AG04449 (cell line): ENCODE data around the gene KHDRBS1.
A peak's percentile ranks its signal among the peaks of the same experiment; 100 is the strongest.
"Not testable (repeated sequence)": the region's sequence is repeated elsewhere in the genome, so short reads cannot be mapped to it uniquely, and the experiment has no call there.

Experiments used
- CTCF ChIA-PET: fragments of 350-600 bp; formaldehyde crosslinking; extraction: SDS; loops from one replicate; lab custom pipeline; 2021; ENCODE audit warnings: antibody characterized with exemption; lab: Yijun Ruan, JAX
- POLR2A ChIA-PET: fragments of 400-600, 350-600 bp; formaldehyde crosslinking; extraction: SDS; loops from one replicate; lab custom pipeline; 2020; ENCODE audit warnings: antibody characterized with exemption, inconsistent platforms; lab: Yijun Ruan, JAX
- DNase-seq: peaks from one replicate; pipeline ENCODE4 v3.0.0-alpha.2; 2010; ENCODE audit warnings: low read depth, low spot score
- H3K4me3 ChIP-seq: 2 replicates; pipeline ENCODE4 v1.5.1; 2011; ENCODE audit warnings: low read depth, mild to moderate bottlenecking, control low read depth, low read length
- TF ChIP-seq, protein P1 (sequence below): IDR thresholded peaks from one replicate; pipeline ENCODE4 v1.5.1; 2011; ENCODE audit warnings: mild to moderate bottlenecking, moderate library complexity, low read length, control low read depth, inconsistent platforms; ENCODE audit not compliant: insufficient read depth; ENCODE audit errors: missing control alignments

KHDRBS1 gene

DNA sequence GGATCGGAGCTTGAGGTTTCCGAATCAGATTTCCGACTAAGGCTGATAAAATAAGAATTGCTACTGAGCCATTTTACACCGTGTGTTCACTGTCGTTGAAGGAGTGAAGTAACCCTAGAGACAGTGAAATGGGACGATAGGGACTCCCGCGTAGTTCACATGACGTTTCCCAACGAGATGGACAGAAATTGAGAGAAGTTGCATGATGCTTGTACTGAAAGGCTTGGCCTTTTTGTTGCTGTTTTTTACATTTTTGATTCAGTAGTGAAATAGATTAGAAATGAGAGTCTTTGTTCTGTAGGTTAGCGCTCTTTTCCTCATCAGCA lies 1.2 kb downstream of the KHDRBS1 start:
- CTCF ChIA-PET = interaction anchor here (0.9 to 4.4 kb wide), 7 partner anchors 9 to 225 kb away, joined by 3 to 25 read pairs (median 3); no protein-coding TSS in a partner anchor
- POLR2A ChIA-PET = interaction anchor here (1.8 to 2.0 kb wide), 2 partner anchors 29 to 37 kb away, joined by 7 to 8 read pairs; no protein-coding TSS in a partner anchor
- H3K4me3 ChIP-seq = peak overlapping the region; percentile 99
- TF ChIP-seq, protein P1, sequence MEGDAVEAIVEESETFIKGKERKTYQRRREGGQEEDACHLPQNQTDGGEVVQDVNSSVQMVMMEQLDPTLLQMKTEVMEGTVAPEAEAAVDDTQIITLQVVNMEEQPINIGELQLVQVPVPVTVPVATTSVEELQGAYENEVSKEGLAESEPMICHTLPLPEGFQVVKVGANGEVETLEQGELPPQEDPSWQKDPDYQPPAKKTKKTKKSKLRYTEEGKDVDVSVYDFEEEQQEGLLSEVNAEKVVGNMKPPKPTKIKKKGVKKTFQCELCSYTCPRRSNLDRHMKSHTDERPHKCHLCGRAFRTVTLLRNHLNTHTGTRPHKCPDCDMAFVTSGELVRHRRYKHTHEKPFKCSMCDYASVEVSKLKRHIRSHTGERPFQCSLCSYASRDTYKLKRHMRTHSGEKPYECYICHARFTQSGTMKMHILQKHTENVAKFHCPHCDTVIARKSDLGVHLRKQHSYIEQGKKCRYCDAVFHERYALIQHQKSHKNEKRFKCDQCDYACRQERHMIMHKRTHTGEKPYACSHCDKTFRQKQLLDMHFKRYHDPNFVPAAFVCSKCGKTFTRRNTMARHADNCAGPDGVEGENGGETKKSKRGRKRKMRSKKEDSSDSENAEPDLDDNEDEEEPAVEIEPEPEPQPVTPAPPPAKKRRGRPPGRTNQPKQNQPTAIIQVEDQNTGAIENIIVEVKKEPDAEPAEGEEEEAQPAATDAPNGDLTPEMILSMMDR = no peak
- no peak for DNase-seq

DNA sequence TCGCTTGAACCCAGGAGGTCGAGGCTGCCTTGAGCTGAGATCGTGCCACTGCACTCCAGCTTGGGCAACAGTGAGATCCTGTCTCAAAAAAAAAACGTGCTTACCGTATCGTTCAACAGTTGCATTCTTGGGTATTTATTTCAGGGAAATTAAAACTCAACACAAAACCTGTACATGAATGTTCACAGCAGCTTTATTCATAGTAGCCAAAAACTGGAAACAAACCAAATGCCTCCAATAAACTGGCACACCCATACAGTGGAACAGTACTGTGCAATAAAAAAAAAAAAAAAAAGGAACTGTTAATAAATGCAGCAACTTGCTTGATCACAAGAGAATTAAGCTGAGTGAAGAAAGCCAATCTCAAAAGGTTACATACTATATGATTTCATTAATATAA lies 6.7 kb downstream of the KHDRBS1 start:
- H3K4me3 ChIP-seq = no peak overlapping the region
- TF ChIP-seq, protein P1 = no peak
- no peak for DNase-seq
- POLR2A ChIA-PET = no interaction called here
- CTCF ChIA-PET = interaction anchor here (1.0 to 1.7 kb wide), 4 partner anchors 14 to 231 kb away, joined by 3 to 10 read pairs (median 4); no protein-coding TSS in a partner anchor

DNA sequence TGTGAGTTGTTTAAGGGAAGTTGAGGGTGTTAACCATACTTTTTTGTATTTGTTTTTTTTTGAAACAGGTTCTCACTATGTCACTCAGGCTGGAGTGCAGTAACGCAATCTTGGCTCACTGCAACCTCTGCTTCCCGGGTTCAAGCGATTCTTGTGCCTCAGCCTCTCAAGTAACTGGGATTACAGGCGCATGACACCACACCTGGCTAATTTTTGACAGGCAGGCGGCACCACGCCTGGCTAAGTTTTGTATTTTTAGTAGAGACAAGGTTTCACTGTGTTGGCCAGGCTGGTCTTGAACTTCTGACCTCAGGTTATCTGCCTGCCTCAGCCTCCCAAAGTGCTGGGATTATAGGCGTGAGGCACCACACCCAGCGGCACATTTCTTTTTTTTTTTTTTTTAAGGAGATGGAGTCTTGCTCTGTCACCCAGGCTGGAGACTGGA lies 7.9 kb downstream of the KHDRBS1 start:
- DNase-seq, H3K4me3 ChIP-seq, POLR2A ChIA-PET: not testable (repeated sequence)
- CTCF ChIA-PET = interaction anchor here (0.6 to 1.7 kb wide), 4 partner anchors 11 to 307 kb away, joined by 3 to 10 read pairs (median 4); no protein-coding TSS in a partner anchor

DNA sequence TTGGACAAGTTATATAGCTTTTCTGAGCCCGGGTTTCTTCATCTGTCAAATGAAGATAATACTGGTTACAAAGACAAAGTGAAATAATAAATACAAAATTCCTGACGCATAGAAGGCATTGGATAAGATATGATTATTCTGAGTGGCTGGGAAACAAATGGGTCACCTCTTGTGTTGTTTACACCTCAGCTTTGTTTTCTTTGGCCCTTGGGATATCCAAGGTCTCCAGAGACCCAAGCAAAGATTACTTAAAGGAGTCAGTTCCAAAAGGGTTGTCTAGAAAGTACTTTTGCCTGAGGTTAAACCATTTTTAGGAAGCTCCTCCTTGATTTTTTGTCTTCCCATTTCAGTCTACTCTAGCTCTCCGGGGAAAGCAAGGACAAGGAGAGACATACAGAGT lies 9.7 kb downstream of the KHDRBS1 start:
- H3K4me3 ChIP-seq = no peak overlapping the region
- ChIA-PET POLR2A (interaction anchor here (1.4 kb wide), 1 partner anchor 10 kb away, joined by 5 read pairs; the partner anchor contains the start of gene KHDRBS1), CTCF (interaction anchor here (1.3 kb wide), 2 partner anchors 9 to 40 kb away, joined by 3 read pairs; no protein-coding TSS in a partner anchor)
- TF ChIP-seq, protein P1 = no peak
- no peak for DNase-seq

DNA sequence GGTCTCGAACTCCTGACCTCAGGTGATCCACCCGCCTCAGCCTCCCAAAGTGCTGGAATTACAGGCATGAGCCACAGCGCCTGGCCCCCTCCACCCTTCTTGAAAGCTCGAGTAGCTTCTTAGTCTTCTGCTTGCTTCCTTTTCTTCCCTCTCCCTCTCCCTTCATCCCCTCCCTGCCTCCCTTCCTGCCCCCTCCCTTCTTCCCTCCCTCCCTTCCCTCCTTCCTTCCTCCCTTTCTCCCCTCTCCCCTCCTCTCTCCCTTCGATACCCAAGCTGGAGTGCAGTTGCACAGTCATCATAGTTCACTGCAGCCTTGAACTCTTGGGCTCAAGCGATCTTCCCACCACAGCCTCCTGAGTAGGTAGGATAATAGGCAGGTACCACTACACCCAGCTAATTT lies 11.8 kb downstream of the KHDRBS1 start:
- no peak for DNase-seq
- H3K4me3 ChIP-seq = no peak overlapping the region
- TF ChIP-seq, protein P1 = no peak
- POLR2A ChIA-PET = no interaction called here
- CTCF ChIA-PET = no interaction called here

DNA sequence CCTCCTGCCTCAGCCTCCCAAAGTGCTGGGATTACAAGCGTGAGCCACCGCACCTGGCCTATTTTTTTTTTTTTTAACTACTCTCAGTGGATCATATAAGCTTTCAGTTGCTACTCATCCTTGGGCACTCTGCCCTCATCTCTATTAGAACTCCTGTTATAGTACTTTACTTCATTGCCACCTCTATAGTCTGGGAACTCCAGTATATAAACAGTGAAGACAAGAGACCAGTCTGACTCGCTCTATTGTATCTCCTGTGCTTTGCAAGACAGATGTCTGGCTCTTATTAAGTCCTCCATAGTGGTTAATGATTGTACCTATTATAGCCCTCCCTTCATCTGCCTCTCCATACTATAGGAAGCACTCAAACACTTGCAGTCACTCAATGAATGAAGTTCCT lies 15.1 kb downstream of the KHDRBS1 start:
- TF ChIP-seq, protein P1 = no peak
- no peak overlapping the region for H3K4me3 ChIP-seq
- no peak for DNase-seq
- ChIA-PET CTCF (no interaction called here), POLR2A (no interaction called here)
